Left renal pelvis (tissue), 4 donors: ENCODE results near the gene WDFY3. TPM values are rescaled to one million over a fixed set of nuclear protein-coding genes. Genes with fewer than 3 reads are reported as not detected.

ENCODE experiments used
- DNase-seq, 4 donors: peaks; one replicate each; pipeline ENCODE4 v3.0.0-alpha.2; 2013; ENCODE audit warnings: low read depth in 4 of 4, low spot score in 3 of 4
- polyA plus RNA-seq, 4 donors: library from polyadenylated mRNA; unstranded; fragments of 120-200 nt; gene quantifications; one replicate each; pipeline ENCODE4 v1.2.1, GENCODE V29; 2013; ENCODE audit not compliant: insufficient read length in 4 of 4

The WDFY3 gene
- polyA plus RNA-seq, 4 donors, result 24.9 to 56.9 (median 49.4) TPM

DNA sequence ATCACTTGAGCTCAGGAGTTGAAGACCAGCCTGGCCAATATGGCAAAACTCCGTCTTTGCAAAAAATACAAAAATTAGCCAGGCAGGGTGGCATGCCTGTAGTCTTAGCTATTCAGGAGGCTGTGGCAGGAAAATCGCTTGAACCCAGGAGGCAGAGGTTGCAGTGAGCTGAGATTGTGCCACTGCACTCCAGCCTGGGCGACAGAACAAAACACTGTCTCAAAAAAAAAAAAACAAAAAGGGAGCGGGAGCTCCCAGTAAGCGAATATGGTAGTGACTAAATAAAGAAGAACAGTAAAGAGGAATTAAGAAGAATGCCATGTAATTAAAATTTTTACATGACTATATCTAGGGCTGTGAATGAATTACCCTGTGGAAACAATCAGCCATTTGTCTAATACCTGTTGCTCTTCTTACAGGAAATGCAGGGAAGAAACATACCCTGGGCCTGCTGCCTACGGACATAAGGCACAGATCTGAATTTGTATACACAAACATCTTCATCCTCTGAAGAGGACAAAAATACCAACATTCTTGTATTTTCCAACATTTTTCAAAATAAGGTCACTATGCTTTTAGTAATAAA, 11.4 kb downstream of the WDFY3 start:
- DNase-seq, result no peak

DNA sequence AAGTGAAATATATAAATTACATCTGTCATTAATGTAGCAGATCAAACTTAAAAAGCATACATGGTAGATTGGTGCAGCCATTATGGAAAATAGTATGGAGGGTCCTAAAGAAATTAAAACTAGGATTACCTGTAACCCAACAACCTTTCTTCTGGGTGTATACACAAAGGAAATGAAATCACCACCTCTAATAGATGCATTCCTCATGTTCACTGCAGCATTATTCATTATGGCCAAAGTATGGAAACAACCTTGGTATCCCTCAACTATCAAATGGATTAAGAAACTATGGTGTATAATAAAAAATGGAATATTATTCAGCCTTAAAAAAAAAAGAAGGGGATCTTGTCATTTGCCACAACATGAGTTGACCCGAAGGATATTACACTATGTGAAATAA, 13.7 kb downstream of the WDFY3 start:
- DNase-seq, result no peak

DNA sequence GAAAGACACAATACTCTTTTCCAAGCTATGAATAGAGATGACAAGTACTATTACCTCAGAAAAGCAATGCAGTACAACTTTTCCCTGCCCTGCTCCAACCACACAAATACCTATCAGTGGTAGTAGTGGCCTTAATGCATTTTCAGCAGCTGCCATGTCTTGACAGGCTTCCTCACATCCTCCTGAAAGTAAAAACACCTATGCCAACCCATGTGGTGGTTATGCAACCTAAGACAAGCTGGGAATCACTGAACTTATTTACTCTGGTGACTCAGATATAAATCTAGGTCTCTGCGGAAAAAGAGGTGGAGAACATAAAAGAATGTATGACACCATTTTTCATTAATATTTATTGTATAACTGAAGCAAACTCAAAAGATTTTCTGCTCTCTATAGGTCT, 14.5 kb downstream of the WDFY3 start:
- DNase-seq, result no peak

DNA sequence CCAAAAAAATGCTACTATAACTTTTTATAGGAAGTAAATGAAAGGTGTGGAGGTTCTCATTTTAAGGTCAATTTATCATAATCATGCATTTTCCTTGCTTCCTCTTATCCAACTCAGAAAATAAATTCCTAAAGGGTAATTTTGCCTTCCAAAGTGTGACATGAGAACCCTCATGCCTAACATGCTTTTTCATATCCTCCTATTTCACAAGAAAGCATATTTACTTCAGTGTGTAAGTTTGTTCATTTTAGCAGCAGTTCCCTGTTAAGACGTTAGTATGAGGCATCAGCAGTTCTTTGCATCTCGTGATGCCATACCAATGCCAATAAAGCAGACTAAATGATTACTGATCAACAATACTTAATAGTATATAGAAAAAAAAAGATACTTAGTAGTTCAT, 18.4 kb downstream of the WDFY3 start:
- no peak for DNase-seq

DNA sequence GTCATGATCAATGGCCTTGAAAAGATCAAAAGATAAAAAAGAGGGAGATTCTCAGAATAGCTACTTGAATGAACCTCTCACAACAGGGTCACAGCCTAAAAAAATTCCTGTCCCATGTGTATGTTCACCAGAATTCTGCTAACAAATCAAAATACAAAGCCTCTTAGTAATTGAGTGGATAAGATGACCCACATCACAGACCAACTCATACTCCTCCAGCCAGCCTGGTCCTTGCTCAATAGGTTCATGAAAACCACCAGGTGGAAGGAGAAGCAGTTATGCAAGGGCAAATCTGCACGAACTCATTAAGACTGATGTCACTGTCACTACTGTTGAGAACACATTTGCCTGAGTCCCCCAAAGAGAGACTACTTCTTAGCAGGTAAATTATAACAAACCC, 21.5 kb downstream of the WDFY3 start:
- no peak for DNase-seq

DNA sequence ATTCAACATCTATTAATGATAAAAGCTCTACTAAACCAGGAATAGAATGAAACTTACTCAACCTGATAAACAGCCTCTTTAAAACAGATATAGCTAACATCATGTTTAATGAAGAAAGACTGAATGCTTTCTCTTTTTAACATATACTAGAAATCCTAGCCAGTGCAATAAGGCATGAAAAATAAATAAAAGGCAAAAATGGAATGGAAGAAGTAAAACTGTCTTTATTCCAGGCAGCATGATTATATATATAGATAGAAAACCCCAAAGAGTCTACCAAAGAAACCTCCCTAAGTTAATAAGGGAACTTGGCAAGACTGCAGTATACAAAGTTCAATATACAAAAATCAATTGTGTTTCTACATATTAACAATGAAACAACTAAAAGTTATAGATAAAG, 25.5 kb downstream of the WDFY3 start:
- no peak for DNase-seq

DNA sequence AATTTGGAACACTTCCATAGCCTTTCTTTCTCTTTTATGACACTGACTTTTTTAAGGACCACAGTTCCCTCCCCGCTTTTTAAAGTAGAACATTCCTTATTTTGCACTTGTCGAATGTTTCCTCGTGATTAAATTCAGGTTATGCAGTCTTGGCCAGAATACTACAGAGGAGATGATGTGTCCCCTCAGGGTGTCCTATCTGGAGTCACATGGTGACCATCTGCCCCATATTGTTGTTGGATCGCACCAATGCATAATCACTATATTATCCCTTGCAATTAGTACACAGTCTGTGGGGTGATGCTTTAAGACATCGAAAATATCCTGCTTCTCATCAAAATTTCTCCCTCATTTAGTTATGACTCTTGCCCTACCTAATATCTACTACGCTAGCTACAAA, 27.4 kb downstream of the WDFY3 start:
- no peak for DNase-seq

DNA sequence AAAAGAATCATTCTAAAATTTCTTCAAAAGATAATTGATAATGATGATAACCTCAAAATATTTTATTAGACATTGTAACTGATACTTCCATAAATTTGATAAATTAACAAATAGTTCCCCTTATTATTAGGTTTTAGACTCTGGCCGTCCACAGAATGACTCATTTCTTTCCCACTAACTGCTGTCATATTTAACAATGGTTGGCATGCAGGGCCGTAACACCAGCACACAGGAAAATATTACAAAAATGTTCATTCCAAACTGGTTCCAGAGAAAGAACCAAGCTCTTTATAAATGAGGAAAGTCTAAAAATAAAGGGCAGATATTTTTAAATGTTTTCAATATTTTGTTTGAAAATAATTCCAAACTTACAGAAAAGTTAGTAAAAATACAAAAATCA, 28.2 kb downstream of the WDFY3 start:
- no peak for DNase-seq

DNA sequence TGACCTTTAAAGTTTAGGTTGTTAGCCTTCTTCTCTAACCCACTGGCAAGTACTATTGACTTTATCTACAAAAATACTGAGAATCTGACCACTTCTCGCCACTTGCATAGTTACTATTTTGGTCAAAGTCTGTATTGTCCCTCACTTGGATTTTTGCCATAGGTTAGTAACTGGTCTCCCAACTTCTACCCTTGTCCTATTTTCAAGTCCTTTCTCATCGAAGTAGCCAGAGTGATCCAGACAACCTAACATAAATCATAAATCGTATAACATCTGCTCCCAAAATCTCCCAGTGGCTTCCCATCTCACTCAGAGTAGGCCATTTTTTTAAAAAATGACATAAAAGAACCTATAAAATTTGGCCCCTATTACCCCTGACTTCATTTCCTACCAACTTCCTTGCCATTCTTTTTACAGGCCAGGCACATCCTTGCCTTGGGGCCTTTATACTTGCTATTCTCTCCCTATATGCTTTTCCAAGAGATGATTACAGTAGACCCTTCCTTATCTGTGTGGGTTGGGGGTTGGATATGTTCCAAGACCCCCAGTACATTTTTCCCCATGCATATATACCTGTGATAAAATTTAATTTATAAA, 29.0 kb downstream of the WDFY3 start:
- no peak for DNase-seq

DNA sequence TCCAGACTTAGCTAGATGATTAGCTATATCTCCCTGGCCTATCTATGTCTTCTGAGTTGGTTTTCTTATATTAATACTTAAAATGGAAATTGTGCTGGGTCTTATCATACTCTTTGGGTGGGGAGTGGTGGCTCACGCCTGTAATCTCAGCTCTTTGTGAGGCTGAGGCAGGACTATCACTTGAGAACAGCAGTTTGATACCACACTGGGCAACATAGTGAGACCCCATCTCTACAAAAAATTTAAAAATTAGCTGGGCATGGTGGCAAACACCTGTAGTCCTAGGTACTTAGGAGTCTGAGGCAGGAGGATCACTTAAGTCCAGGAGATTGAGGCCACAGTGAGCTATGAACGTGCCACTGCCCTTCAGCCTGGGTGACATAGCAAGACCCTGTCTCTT, 30.4 kb downstream of the WDFY3 start:
- no peak for DNase-seq

DNA sequence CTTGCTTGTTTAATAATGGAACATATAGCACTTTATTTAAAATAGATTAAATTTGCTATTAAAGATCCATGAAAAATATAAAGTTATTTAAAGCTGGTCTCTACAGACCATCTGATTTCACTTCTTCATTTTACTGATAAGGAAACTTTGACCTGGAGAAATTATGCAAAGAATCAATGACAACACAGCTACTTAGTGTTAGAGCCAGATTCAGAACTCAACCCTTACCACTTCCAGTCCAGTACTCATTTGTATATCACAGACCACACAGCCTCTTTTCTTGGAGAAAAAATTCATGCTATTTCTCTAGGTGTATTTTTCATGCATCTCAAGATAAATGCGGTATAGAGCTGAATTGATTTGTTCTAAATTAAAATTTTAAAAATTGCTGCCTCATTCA, 34.0 kb downstream of the WDFY3 start:
- no peak for DNase-seq

DNA sequence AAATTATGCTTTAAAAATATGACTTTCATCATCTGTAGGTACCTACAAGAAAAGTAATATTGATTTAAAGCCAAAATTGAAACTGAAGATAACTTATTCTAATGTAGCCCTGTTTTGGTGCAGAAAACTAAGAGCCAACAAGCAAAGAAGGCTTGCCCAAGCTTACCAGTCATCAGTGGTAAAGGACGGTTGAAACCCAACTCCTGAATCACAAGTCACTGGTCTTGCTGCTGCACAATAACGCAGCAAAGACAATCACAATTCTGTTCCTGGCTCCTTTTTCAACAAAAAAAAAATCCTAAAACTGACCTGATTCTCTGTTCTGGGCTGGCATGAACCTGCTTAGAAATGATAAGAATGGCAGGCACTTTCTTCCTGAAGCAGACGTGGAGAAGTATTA, 34.5 kb downstream of the WDFY3 start:
- no peak for DNase-seq

DNA sequence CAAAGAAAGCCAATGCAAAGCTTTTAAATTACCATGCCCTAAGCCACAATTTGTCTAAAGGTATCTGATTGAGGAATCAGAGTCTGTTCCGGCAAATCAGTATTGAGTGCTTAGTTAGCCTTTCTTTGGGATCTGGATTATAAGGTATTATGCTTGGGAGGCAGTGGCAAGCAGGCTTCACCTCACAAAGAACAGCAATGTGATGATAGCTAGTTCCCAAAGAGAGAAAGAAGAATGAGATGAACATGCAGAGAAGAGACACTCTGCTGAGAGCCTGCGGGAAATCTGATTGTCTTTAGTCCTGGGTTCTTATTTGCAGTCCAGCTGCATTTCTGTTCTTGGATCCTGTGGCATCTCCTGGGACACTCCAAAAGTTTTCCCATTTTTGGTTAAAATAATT, 35.2 kb downstream of the WDFY3 start:
- DNase-seq, result no peak

DNA sequence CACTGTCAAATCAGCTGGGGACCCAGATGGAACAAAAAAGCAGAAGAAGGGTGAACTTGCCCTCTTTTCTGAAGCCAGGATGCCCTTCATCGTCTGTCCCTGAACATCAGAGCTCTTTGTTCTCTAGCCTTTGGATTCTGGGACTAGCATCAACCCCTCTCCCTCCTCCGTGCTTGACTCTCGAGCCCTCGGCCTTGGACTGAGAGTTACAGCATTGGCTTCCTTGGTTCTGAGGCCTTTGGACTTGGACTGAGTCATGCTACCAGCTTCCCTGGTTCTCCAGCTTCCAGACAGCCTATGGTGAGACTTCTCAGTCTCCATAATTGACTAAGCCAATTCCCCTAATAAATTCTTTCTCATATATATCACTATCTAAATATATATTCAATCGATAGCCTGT, 38.4 kb downstream of the WDFY3 start:
- no peak for DNase-seq

DNA sequence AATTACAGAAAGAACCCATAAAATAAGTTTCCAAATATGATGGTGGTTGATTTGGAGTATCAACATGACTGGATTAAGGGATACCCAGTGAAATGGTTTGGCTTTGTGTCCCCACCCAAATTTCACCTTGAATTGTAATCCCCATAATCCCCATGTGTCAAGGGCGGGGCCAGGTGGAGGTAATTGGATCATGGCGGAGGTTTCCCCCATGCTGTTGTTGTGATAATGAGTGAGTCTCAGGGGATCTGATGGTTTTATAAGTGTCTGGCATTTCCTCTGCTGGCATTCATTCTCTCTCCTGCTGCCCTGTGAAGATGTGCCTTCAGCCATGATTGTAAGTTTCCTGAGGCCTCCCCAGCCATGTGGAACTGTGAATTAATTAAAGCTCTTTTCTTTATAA, 39.1 kb downstream of the WDFY3 start:
- no peak for DNase-seq

DNA sequence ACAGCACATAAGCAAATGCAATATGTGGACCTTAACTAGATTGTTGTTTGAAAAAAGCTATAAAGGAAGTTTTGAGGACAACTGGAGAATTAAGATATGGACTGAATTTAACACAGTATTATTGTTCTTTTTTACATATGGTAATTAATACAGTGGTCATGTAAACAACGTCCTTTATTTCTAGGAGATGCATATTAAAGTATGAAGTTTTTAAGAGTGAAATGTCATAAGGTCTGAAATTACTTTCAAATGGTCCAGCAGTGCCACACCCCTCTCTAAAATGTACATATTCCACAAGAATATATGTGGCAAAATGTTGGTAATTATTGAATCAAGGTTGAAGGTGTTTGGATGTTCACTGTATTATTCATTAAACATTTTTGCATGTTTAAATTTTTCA, 40.9 kb downstream of the WDFY3 start:
- no peak for DNase-seq

DNA sequence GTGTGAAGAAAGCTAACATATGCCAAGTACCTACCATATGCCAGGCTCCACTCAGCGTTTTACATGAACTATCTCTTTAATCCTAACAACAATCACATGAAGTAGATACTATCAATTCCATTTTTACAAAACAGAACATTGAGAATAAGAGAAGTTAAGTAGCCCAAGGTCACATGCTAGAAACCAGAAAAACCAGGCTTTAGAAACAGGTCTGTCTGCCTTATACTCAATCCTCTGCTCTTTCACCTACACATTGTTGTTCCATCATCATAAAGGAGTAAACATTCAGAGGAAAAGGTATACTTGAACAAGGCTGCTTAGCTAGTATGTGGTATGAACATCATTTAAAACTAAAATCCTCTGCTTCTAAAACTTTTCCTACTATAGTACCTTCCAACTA, 42.1 kb downstream of the WDFY3 start:
- peak in 2 of 4 donors; percentile 6 to 8 for DNase-seq

DNA sequence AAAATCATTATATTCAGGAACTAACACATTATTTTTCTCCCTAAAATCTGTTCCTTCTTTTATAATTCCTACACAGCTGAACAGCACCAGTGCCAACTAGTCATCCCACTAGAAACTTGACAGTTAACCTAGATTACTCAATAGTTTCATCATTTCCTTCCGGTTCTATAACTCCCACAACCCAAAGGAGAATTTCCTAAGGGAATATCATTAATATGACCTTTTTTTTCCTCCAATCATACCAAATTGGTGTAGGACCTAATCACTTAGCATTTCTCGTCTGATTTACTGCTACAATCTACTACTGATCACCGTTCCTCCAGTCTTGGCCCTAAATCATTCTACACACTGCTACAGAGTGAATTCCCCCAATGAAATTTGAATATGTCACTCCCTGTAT, 45.9 kb downstream of the WDFY3 start:
- DNase-seq, result no peak

DNA sequence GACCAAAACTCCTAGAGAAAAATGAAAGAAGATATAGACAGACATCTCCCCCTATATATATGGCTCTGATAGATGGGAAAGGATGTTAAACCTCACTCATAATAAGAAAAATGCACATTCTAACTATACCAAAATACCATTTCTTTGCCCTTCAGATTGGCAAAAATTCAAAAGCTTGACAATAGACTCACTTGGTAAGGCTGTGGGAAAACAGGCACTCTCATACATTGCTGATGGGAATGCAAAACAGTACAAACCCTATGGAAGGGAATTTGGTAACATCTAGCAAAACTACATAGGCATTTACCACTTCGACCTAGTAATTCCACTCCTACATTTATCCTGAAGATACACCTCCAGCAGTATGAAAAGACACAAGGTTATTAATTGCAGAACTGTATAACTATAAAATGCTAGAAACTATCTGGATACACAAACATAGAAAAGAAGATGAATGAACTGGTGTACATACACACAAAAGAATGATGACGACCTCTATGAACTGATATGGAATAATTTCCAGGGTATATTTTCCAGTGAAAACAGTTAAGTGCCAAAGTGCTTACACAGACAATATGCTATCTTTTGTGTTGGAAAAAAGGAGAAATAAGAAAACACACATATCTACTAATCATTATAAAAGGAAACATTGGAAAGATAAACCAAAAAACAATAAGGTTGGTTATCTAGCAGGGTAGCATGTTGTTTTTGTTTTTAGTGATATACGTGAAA, 48.5 kb downstream of the WDFY3 start:
- no peak for DNase-seq

DNA sequence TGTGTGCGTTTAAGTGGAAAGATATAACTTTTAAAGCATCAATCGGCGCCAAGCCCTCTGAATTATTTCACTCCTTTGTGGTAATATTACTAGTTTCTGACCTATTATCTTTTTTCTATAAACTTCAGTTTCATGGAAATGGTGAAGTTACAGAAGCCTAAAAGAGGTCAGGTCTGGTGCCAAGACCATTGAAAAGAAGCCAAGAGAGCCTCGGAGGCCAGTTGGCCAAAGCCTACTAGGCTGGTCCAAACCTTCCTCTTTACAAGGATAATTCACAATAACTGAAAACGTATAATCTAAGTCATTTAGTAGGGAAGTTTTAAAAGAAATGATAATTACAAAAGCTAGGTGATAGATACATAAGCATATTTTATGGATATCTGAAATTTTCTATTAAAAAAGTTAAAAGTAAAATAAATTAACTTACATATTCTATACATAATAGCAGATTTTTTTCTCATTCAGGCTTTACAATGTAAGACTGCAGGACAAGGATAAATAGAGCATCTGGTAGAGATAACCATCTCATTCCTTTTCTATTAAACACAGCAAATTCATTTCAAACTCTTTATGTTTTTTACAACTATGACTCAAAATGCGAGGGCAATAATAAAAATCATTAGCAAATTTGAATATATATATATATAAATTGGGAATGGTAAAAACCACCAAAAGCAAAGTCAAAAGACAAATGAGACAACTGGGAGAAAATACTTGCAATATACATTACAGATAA, 49.2 kb downstream of the WDFY3 start:
- DNase-seq, result no peak

DNA sequence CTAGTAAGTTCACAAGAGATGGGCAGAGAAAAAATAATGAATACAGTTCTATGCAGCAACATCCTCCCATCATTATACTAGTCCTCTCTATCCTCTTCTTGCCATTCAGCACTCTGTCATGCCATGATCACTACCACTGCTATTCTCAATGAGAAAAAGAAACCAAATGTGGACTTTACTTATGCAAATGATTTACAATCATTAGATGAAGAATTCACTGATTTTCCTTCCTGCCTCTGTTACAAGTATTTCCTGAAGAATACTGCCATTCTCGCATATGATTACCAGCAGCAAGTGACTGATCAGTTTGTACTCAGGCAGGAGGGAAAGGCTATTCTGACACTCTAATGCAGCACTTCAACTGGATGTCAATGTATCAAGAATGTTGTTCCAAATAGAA, 50.3 kb downstream of the WDFY3 start:
- DNase-seq, result no peak

DNA sequence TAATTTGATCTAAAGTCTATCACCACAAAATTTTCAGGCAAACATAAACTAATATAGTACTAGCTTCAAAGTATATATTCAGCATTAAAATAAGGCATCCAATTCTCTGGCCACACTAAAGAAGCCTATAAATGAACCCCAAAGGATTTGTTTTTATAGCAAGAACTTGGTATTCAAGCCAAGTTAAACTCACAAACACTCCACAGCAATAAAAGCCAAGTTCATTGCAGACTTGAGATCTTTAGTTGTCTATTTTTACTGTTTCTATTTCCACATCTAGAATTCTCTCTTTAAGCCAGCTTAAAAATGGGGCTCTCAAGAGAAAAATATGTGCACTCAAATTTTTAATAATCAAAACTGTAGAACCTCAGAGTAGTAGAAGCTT, 51.1 kb downstream of the WDFY3 start:
- no peak for DNase-seq
